GM19025 (cell line): ENCODE data around the gene FBXO41.

Experiments used
- ATAC-seq: cut with Tn5 transposase; IDR thresholded peaks from one replicate; pipeline ENCODE4 v1.9.1; 2021; ENCODE audit warnings: mild to moderate bottlenecking, low read depth, moderate library complexity; ENCODE audit not compliant: unreplicated experiment

The FBXO41 gene, protein sequence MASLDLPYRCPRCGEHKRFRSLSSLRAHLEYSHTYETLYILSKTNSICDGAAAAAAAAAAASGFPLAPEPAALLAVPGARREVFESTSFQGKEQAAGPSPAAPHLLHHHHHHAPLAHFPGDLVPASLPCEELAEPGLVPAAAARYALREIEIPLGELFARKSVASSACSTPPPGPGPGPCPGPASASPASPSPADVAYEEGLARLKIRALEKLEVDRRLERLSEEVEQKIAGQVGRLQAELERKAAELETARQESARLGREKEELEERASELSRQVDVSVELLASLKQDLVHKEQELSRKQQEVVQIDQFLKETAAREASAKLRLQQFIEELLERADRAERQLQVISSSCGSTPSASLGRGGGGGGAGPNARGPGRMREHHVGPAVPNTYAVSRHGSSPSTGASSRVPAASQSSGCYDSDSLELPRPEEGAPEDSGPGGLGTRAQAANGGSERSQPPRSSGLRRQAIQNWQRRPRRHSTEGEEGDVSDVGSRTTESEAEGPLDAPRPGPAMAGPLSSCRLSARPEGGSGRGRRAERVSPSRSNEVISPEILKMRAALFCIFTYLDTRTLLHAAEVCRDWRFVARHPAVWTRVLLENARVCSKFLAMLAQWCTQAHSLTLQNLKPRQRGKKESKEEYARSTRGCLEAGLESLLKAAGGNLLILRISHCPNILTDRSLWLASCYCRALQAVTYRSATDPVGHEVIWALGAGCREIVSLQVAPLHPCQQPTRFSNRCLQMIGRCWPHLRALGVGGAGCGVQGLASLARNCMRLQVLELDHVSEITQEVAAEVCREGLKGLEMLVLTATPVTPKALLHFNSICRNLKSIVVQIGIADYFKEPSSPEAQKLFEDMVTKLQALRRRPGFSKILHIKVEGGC

DNA sequence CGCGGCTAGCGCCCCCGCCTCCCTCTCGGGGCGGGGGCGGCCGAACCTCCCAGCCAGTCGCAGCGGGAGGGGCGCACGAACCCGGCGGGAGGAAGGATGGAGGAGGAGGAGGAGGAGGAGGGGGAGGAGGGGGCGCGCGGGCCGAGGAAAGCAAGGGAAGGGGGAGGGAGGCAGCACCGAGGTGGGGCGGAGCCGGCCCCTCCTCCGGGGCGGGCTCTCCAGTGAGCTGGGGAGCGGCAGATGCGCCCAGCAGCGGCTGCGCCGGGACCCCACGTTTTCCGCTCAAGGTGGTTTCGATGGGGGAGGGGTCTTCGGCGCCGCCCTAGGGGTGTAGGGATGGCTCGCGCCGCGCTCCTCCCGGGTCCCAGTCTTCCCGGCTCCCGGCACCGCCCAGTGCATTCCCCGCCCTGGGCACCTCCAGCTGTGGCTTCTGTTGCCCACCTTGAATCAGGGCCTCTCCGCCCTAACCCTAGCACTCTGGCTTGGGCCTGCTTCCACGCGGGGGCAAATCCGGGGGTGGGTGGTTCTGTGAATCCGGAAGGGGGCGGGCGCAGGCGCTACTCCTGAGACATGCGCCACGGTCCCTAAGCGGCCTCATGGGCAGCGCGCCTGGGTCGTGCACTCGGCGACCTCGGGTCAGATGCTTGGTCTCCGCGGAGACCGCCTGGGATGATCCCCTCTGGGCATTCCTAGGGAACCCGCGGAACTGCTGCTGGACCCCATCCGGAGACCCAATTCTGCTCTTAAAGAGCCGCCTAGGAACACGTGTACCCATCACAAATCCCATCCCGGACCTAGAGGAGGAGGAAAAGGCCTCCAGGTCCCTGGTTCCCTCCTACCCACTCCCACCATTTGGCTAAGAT lies at the start of gene FBXO41:
Gene FBXO41, minus strand, starts transcription at position 183 of the 863 bp plus-strand sequence. CDS start 14,848 bp downstream, outside the sequence.
- ATAC-seq: peak; percentile 68

- ATAC-seq: no peak
These were observed 49.8 kb upstream of the FBXO41 start for GRCh38 chr2:73334045-73334444.

DNA sequence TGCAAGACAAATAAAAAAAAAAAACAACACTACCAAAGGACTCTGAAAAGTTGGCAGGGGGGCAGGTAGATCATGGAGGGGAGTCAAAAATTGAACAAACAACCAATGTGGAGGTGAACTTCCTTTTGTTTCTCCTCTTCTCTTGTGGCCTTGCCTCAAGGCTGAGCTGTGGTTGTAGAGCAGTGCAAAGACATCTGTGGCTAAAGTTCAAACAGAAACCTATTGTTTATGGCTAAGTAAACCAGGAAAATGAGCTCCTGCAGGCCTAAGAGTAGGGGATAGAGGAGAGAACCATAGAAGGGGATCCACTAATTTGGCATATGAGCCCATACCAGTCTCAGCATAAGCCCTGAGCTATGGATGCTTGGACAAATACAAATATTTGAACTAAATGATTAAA lies 49.3 kb upstream of the FBXO41 start:
- ATAC-seq: no peak

DNA sequence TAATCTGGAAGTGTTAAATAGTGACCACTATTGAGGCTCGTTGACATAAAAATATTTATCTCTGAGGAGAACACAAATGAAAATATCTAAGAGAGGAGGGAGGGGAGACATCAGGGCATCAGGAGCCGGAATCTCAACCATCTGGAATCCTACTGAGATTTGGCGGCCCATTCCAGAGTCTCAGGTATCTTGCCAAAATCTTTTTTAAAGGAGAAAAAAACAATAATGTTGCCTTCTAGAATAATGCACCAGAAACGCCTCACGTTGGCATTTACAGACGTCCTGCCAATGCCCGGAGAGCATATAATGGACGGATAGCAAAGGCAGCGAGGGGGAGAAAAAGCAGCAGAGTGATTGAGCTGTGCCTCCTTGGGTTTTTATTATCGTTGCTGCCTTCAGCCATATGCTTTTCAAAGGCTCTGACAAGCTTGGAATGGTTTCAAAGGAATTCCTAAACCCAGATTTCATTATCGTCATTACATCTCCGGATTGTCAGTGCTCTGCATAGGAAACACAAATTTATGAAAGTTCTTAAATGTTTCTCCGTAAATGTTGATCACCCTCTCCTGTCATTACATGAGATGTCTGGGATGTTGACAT lies 39.9 kb upstream of the FBXO41 start:
- ATAC-seq: no peak

DNA sequence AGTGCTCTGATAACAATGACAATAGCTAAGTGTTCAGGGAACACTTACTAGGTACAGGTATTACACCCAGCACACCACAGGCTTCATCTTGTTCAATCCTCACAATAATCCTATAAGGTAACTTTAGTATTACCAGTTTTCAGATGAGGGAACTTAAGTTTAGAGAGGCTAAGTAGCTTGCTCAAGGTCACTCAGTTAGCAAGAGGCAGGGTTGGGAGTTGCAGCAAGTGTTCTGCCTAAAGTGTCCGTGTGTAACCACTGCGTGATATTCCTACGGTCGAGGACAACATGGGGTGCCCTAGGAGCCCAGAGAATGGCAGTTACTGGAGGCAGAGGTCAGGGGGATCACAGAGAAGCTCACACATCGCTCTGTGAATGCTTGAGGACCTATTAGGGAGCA lies 39.3 kb upstream of the FBXO41 start:
- ATAC-seq: no peak

DNA sequence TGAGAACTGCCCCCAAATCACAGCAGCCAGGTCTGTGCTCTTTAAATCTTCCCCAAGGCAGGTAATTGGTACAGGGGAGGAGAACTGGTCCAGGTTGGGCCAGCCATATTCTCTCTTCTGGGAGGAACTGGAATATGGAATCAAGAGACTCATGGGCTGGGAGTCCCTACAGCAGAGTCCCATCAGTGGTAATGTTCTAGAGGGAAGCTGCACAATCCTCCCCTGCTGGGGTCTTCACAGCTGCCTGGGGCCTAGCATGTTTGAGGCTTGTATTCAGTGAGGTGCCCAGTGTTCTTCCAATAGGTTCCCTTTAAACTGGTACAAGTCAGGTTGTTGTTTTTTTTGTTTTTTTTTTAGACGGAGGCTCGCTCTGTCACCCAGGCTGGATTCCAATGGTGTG lies 30.2 kb upstream of the FBXO41 start:
- ATAC-seq: no peak

- ATAC-seq: no peak
These were observed 23.4 kb upstream of the FBXO41 start for GRCh38 chr2:73307720-73308119.

DNA sequence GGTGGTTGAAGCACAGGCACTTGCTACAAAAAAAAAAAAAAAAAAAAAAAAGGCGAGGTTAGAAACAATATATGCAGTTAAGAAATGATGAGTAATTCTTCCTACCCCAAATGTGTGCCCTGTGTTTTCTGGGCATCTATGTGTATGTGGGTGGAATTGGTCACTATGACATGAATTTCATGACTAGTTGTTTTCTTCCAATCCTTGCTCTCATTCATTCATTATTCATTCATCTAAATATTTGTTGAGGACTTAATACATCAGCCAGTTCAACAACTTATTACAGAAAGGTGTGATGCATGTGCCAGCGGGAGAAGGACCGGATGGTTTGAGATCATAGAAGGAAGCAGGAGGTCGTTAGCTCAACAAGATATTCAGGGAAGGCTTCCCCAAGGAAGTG lies 17.4 kb upstream of the FBXO41 start:
- ATAC-seq: no peak

DNA sequence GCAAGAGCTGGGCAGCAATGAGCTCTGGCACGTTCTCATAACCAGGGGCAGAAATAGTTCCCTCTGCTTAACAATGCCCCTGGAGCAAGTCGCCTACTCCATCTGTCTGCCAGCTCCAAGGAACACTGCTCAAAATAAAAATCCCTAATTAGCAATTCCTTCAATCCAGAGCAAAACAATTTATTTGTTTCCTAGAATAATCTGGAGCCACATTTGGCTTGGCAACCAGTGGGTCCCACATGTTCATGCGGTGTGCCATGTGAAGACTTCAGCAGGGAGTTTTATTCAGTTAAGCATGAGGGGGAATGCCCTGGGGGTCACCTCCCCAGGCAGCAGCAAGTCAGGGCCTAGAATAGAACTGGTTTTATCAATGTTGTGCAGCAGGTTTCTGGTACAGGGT lies 16.6 kb upstream of the FBXO41 start:
- no peak for ATAC-seq

DNA sequence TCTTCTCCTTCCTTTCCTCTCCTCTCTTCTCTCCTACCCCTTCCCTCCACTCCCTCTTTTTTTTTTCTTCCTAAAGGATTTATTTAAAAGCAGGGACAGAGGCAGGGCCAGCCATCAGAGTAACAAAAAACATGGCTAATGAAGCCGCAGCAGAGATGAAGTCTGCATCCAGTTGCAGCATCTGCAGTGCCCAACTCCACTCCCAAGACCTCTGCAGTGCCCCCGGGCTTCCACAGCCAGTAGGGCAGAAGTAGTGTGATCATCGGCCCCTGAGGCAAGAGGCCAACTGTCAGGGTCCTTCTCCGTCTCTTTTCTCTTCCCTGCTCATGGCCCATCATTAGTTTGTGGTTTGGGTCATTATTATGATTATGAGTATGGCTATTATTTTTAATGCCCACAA lies 13.3 kb upstream of the FBXO41 start:
- ATAC-seq: no peak

DNA sequence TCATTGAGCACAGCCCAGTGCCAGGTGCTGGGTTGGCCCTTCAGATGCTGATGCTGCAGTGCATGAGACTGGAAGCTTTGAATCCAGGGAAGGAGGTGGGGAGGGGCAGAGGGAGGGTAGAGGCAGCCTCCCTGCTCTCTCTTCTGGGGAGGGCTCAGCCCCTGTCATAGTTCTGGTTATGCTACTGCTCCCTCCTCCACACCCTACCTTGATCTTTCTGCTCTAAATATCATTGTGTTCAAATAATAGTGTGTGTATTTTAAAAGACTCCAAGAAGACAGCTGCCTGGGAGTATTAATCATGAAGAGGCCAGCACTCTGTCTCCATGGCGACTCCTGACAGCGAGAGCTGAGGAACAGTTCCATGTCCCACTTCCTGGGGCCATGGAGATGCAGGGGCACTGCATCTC lies 12.9 kb upstream of the FBXO41 start:
- no peak for ATAC-seq

- ATAC-seq: no peak
These were observed 11.6 kb upstream of the FBXO41 start for GRCh38 chr2:73295751-73296400.

- no peak for ATAC-seq
These were observed 10.0 kb upstream of the FBXO41 start for GRCh38 chr2:73294239-73294638.

DNA sequence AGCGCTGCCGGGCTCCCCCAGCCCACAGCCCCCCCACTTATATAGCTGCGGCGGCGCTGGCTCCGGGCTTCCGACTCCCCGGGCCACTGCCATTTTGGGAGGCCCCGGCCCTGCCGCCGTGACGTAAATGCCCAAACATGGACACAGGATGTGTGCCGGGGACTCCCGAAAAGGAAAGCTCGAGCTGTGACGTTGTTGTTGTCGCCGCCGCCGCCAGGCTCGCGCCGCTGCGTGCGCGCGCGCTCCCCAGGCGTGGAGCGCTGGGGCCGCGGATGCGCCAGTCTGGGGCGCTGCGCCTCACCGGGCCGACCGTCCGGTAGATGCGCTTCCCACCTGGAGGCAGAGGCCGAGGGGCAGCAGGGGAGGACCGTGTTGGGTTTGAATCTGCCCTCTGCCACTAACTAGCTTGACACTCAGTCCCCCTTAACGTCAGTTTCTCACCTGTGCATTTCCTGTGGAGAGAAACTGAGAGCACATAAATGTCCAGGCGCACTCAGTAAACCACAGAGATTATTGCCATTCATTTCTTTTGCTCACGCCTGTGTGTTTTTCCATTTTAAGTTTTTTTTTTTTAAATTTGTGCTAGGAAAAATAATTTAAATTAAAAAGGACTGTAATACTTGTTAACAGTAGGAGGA lies 9.4 kb upstream of the FBXO41 start, which contains the start of gene EGR4:
Gene EGR4, minus strand, starts transcription at position 15 of the 638 bp plus-strand sequence. CDS start 231 bp downstream, outside the sequence.
- peak; percentile 94 for ATAC-seq

DNA sequence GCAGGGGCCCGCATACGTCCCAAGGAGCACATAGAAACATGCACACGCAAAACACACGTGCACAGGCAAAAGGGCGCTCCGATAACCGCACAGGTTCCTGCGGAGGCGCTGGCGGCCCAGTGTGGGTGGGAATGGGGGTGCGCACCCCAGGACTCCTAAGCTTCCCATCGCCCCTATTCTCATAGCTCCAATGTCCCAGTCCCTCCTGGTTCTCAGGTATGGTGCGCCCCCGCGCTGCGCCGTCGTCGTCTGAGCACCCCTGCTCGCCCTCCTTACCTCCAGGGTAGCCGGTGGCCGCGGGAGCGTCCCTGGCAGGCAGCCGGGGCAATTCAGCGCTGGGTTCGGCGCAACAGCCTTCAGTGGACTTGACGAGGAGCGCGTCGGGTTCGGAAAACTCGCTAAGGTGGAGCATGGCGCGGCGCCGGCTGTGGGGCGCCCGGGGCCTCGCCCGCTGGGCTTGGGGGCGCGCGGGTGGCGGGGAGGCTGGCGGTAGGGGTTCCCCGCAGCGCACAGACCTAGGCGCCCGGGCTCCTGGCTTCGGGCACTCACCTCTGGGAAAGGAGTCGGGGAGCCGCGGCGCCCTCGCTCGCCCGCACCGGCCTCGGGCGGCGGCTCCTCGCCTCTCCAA lies 8.7 kb upstream of the FBXO41 start:
- no peak for ATAC-seq

DNA sequence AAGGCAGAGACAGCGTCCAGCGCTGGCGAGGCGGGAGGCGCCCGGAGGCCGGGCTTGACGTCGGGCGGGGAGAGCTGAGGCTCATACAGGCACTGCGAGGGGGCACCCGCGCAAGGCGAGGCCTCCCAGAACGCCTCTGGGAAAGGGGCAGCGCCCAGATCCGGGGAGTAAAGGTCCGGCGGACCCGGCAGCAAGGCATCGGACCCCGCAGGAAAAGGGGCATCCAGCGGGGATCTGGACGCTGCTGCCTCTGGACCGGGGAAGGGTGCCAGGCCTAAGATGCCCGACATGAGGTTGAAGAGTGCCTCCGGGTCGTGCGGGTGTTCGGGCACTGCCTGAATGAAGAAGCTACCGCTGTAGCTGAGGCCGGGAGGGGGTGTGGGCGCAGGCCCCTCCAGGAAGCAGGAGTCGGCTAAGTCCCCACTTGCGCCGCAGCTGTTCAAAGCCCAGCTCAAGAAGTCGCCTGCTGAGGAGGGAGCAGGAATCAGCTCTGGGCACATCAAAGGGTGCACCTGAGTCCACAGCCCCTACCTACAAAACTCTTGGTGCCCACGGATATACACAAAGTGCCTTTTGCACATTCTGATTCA lies 8.1 kb upstream of the FBXO41 start:
- ATAC-seq: no peak

GRCh38 chr2:73291461-73292315 lies 7.4 kb upstream of the FBXO41 start:
- no peak for ATAC-seq
